HG03558 (cell line): Measurements from ENCODE around the gene PPP1R12B.

ENCODE experiments used
- ATAC-seq: cut with Tn5 transposase; IDR thresholded peaks from one replicate; pipeline ENCODE4 v1.9.1; 2021; ENCODE audit warnings: moderate number of reproducible peaks; ENCODE audit not compliant: unreplicated experiment; ENCODE audit errors: extremely low read depth

PPP1R12B gene

DNA sequence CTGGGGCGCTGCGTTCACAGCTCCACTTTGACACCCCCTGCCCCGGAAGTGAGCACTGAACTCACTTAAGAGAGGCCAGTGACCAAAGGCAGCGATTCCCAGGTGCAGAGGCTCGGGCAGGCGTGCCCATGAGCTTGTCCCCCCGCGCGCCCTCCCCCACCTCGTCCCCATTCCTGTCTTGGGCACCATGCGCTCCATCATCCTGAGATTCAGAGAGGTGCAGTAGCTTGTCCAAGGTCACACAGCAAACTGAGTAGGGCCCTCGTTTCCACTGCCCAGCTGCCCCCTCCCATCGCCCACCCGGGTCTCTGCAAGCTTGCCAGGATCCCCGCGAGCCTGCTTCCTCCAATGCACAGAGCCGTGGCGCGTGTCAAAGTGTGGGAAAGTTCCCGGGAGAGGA lies 293.7 kb downstream of the PPP1R12B start:
- no peak for ATAC-seq
